Testis (tissue), 5 donors: ENCODE measurements around the gene GMDS. TPM values are rescaled to one million over a fixed set of nuclear protein-coding genes. Genes with fewer than 3 reads are reported as not detected.

Experiments used
- DNase-seq: peaks from one replicate; pipeline ENCODE4 v3.0.0-alpha.2; 2019
- H3K27ac ChIP-seq, 2 donors: fragments of 200-600 bp; sonication (generic); one replicate each; pipeline ENCODE4 v1.5.1; 2019
- H3K27me3 ChIP-seq: fragments of 200-600 bp; sonication (generic); one replicate; pipeline ENCODE4 v1.5.1; 2019
- H3K36me3 ChIP-seq: fragments of 200-600 bp; sonication (generic); one replicate; pipeline ENCODE4 v1.5.1; 2017; ENCODE audit warnings: low read depth; ENCODE audit errors: missing control alignments
- H3K4me1 ChIP-seq: fragments of 200-600 bp; sonication (generic); one replicate; pipeline ENCODE4 v1.5.1; 2019
- H3K4me3 ChIP-seq, 2 donors: fragments of 200-600 bp; sonication (generic); one replicate each; pipeline ENCODE4 v1.5.1; 2017 to 2019
- H3K9me3 ChIP-seq: fragments of 200-600 bp; sonication (generic); one replicate; pipeline ENCODE4 v1.5.1; 2017
- POLR2A ChIP-seq: fragments of 450-650 bp; IDR thresholded peaks from one replicate; pipeline ENCODE4 v1.6.1; 2017; ENCODE audit warnings: antibody characterized with exemption, mild to moderate bottlenecking, moderate library complexity
- WGBS, 2 donors: methylation state at CpG; one replicate each; pipeline ENCODE4 v1.1.5; 2018; 5-methylcytosine and 5-hydroxymethylcytosine counted together
- intact Hi-C: fragments of 100-400 bp; cut with DNase I; formaldehyde crosslinking; loops from one replicate; pipeline ENCODE4 v1.15.1; 2023; ENCODE audit warnings: low total_unique reads
- long read RNA-seq, 2 donors: transcript quantifications; one replicate each; lab custom pipeline, GENCODE V29; 2026
- polyA plus RNA-seq: library from polyadenylated mRNA; stranded (reverse); fragments of 350-450 nt; fragmentation: Illumina TruSeq; extraction: RNeasy Lipid Tissue Mini Kit (QIAGEN cat#74804); gene quantifications from one replicate; pipeline ENCODE4 v1.2.3, GENCODE V29; 2014; ENCODE audit warnings: low read depth, low replicate concordance; ENCODE audit not compliant: insufficient read depth
- total RNA-seq, 2 donors: library from RNA; depleted of rRNA; stranded (reverse); fragments of >200 nt; gene quantifications; one replicate each; pipeline ENCODE4 v1.2.3, GENCODE V29; 2016
- TF ChIP-seq, protein P1 (sequence below), 3 experiments: fragments of 450-650 bp in 2 of 3; fragments of 200-600 bp in 1 of 3; sonication (generic) in 1 of 3; IDR thresholded peaks; one replicate each; pipeline ENCODE4 v1.5.1; 2016 to 2019; ENCODE audit warnings: antibody characterized with exemption in 3 of 3, mild to moderate bottlenecking in 2 of 3, moderate library complexity in 1 of 3

Gene GMDS
- total RNA-seq, result 10 to 100 TPM; 22.2 to 31.1 TPM
- polyA plus RNA-seq, result 19.6 TPM
- long read RNA-seq, donor 1, partial matches to known transcripts, result 0 of 3 reads
- long read RNA-seq, donor 1, other reads (novel, unspliced or antisense), result 0 of 3 reads
- long read RNA-seq, donor 2, partial matches to known transcripts, result 0 of 1 reads
- long read RNA-seq, donor 2, other reads (novel, unspliced or antisense), result 0 of 1 reads

- Histone ChIP-seq H3K27me3 (no peaks in the 10 kb centered on the region), H3K27ac (peak within 1 kb of the TSS; percentile 71 to 94), H3K9me3 (no peaks in the 10 kb centered on the region), H3K4me3 (peak within 1 kb of the TSS; percentile 76 to 96), H3K36me3 (no peaks in the 10 kb centered on the region), H3K4me1 (peaks cover 5% of the 10 kb centered on the region)
- intact Hi-C loops, result no loop called here
- peak; percentile 89 for DNase-seq
- WGBS, 2 donors, result 0% methylated on average over 7 to 42 of the region's 97 CpGs
- TF ChIP-seq POLR2A, result peak; percentile 65
- TF ChIP-seq, protein P1, sequence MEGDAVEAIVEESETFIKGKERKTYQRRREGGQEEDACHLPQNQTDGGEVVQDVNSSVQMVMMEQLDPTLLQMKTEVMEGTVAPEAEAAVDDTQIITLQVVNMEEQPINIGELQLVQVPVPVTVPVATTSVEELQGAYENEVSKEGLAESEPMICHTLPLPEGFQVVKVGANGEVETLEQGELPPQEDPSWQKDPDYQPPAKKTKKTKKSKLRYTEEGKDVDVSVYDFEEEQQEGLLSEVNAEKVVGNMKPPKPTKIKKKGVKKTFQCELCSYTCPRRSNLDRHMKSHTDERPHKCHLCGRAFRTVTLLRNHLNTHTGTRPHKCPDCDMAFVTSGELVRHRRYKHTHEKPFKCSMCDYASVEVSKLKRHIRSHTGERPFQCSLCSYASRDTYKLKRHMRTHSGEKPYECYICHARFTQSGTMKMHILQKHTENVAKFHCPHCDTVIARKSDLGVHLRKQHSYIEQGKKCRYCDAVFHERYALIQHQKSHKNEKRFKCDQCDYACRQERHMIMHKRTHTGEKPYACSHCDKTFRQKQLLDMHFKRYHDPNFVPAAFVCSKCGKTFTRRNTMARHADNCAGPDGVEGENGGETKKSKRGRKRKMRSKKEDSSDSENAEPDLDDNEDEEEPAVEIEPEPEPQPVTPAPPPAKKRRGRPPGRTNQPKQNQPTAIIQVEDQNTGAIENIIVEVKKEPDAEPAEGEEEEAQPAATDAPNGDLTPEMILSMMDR (IDR thresholded peaks at IDR 0.05), result no peak
Observed at GRCh38 chr6:2245103-2245876, at the start of gene GMDS. GMDS (minus strand) TSS chr6:2245605.

GRCh38 chr6:2285510-2285909 lies 40.1 kb upstream of the GMDS start:
- H3K4me1 ChIP-seq, result no peaks in the 10 kb centered on the region
- 97 to 100% methylated on average over 1 of the region's 1 CpG for WGBS, 2 donors
- no peaks in the 10 kb centered on the region for H3K36me3 ChIP-seq
- no peak for DNase-seq
- intact Hi-C loops, result no loop called here
- H3K27me3 ChIP-seq, result no peaks in the 10 kb centered on the region
- H3K9me3 ChIP-seq, result no peaks in the 10 kb centered on the region
- no peak overlapping the region for H3K4me3 ChIP-seq
- no peak overlapping the region for H3K27ac ChIP-seq
- TF ChIP-seq POLR2A, result no peak
- TF ChIP-seq, protein P1 (IDR thresholded peaks at IDR 0.05), result no peak

GRCh38 chr6:2275892-2276242 lies 30.5 kb upstream of the GMDS start:
- H3K9me3 ChIP-seq, result no peaks in the 10 kb centered on the region
- no peaks in the 10 kb centered on the region for H3K4me1 ChIP-seq
- H3K27me3 ChIP-seq, result no peaks in the 10 kb centered on the region
- 92 to 94% methylated on average over 2 of the region's 2 CpGs for WGBS, 2 donors
- H3K27ac ChIP-seq, result no peak overlapping the region
- no peak for DNase-seq
- intact Hi-C loops, result no loop called here
- no peak overlapping the region for H3K4me3 ChIP-seq
- H3K36me3 ChIP-seq, result no peaks in the 10 kb centered on the region
- TF ChIP-seq, protein P1 (IDR thresholded peaks at IDR 0.05), result no peak
- no peak for TF ChIP-seq POLR2A

- Histone ChIP-seq H3K4me3 (no peak overlapping the region), H3K4me1 (no peaks in the 10 kb centered on the region), H3K27me3 (no peaks in the 10 kb centered on the region), H3K36me3 (no peaks in the 10 kb centered on the region), H3K27ac (no peak overlapping the region), H3K9me3 (no peaks in the 10 kb centered on the region)
- intact Hi-C loops, result no loop called here
- no peak for TF ChIP-seq POLR2A
- TF ChIP-seq, protein P1 (IDR thresholded peaks at IDR 0.05), result no peak
- no peak for DNase-seq
- WGBS, 2 donors, result 84% methylated on average over 8 of the region's 8 CpGs
Observed at GRCh38 chr6:2274981-2275891, 29.8 kb upstream of the GMDS start.
